Measurements from ENCODE around the gene IMPG2. TPM values are rescaled to one million over a fixed set of nuclear protein-coding genes. Genes with fewer than 3 reads are reported as not detected.

IMPG2 gene
- total RNA-seq, 2 donors from 2014 or later, result 0.18 to 0.26 TPM

- WGBS, 2 experiments (ENCODE audit: insufficient coverage in 1 of 2, insufficient read length in 1 of 2), result 68 to 90% methylated on average over 3 to 5 of the region's 5 CpGs
- Mint-ChIP-seq H3K4me3 (no peak overlapping the region), H3K27me3 (ENCODE audit: insufficient read depth) (no peaks in the 10 kb centered on the region), H3K27ac (no peak overlapping the region), H3K4me1 (peaks cover 3% of the 10 kb centered on the region), H3K9me3 (no peaks in the 10 kb centered on the region), H3K36me3 (ENCODE audit: low read depth) (peaks cover 18% of the 10 kb centered on the region)
- Histone ChIP-seq H3K27me3 (ENCODE audit: control insufficient read depth, insufficient read depth, low read length, poor library complexity, severe bottlenecking) (no peaks in the 10 kb centered on the region), H3K4me1 (ENCODE audit: control insufficient read depth, insufficient read depth, low read length) (peaks cover 6% of the 10 kb centered on the region), H3K9ac (ENCODE audit: extremely low read depth, low read length, poor library complexity, severe bottlenecking) (no peak overlapping the region), H3K27ac (ENCODE audit: low read depth, low read length) (no peak overlapping the region), H3K36me3 (ENCODE audit: control insufficient read depth, insufficient read depth, low read length) (peaks cover 25% of the 10 kb centered on the region), H3K9me3 (ENCODE audit: control insufficient read depth, low read length) (no peaks in the 10 kb centered on the region), H3K4me3 (ENCODE audit: low read length) (no peak overlapping the region)
- no peak for DNase-seq
- TF ChIP-seq CTCF (conservative IDR thresholded peaks at IDR 0.05), result no peak
Observed at GRCh38 chr3:101325393-101326134, 5.2 kb upstream of the IMPG2 start.

GRCh38 chr3:101319531-101319930 lies 844 bp downstream of the IMPG2 start:
- Histone ChIP-seq H3K27me3 (ENCODE audit: control insufficient read depth, insufficient read depth, low read length, poor library complexity, severe bottlenecking) (no peaks in the 10 kb centered on the region), H3K36me3 (ENCODE audit: control insufficient read depth, insufficient read depth, low read length) (no peaks in the 10 kb centered on the region), H3K27ac (ENCODE audit: low read depth, low read length) (no peak overlapping the region), H3K9me3 (ENCODE audit: control insufficient read depth, low read length) (no peaks in the 10 kb centered on the region), H3K4me3 (ENCODE audit: low read length) (no peak overlapping the region), H3K4me1 (ENCODE audit: control insufficient read depth, insufficient read depth, low read length) (peaks cover 14% of the 10 kb centered on the region), H3K9ac (ENCODE audit: extremely low read depth, low read length, poor library complexity, severe bottlenecking) (no peak overlapping the region)
- no peak for TF ChIP-seq CTCF (conservative IDR thresholded peaks at IDR 0.05)
- H3K27me3 Mint-ChIP-seq (ENCODE audit: insufficient read depth), result no peaks in the 10 kb centered on the region
- peaks cover 10% of the 10 kb centered on the region for H3K4me1 Mint-ChIP-seq
- 84 to 100% methylated on average over 1 to 5 of the region's 5 CpGs for WGBS, 2 experiments (ENCODE audit: insufficient coverage in 1 of 2, insufficient read length in 1 of 2)
- H3K4me3 Mint-ChIP-seq, result no peak overlapping the region
- no peak overlapping the region for H3K27ac Mint-ChIP-seq
- H3K9me3 Mint-ChIP-seq, result no peaks in the 10 kb centered on the region
- no peaks in the 10 kb centered on the region for H3K36me3 Mint-ChIP-seq (ENCODE audit: low read depth)
- peak; percentile 46 for DNase-seq

- H3K36me3 ChIP-seq (ENCODE audit: control insufficient read depth, insufficient read depth, low read length), result no peaks in the 10 kb centered on the region
- Mint-ChIP-seq H3K36me3 (ENCODE audit: low read depth) (peaks cover 18% of the 10 kb centered on the region), H3K27ac (no peak overlapping the region), H3K4me3 (no peak overlapping the region), H3K27me3 (ENCODE audit: insufficient read depth) (peaks cover 2% of the 10 kb centered on the region), H3K9me3 (peaks cover 32% of the 10 kb centered on the region), H3K4me1 (peaks cover 4% of the 10 kb centered on the region)
- no peak overlapping the region for H3K27ac ChIP-seq (ENCODE audit: low read depth, low read length)
- 73 to 100% methylated on average over 1 to 2 of the region's 2 CpGs for WGBS, 2 experiments (ENCODE audit: insufficient coverage in 1 of 2, insufficient read length in 1 of 2)
- no peak for DNase-seq
- H3K27me3 ChIP-seq (ENCODE audit: control insufficient read depth, insufficient read depth, low read length, poor library complexity, severe bottlenecking), result no peaks in the 10 kb centered on the region
- TF ChIP-seq CTCF (conservative IDR thresholded peaks at IDR 0.05), result no peak
- H3K9ac ChIP-seq (ENCODE audit: extremely low read depth, low read length, poor library complexity, severe bottlenecking), result no peak overlapping the region
- H3K9me3 ChIP-seq (ENCODE audit: control insufficient read depth, low read length), result peaks cover 45% of the 10 kb centered on the region
- peaks cover 11% of the 10 kb centered on the region for H3K4me1 ChIP-seq (ENCODE audit: control insufficient read depth, insufficient read depth, low read length)
- H3K4me3 ChIP-seq (ENCODE audit: low read length), result no peak overlapping the region
Observed at GRCh38 chr3:101312545-101312944, 7.8 kb downstream of the IMPG2 start.

Measured in endodermal cell (in vitro differentiated cells).